IMR-90 (cell line): Measurements from ENCODE around the gene IL11RA.

Source experiments
- CHD1 ChIP-seq: IDR thresholded peaks from 2 replicates; pipeline ENCODE4 v1.6.1; 2012; ENCODE audit warnings: low read depth, low read length, improper control_type of control experiment
- CTCF ChIP-seq: conservative IDR thresholded peaks from 2 replicates; pipeline ENCODE4 v1.5.1; 2012; ENCODE audit warnings: mild to moderate bottlenecking, low read depth, low read length, improper control_type of control experiment
- MAZ ChIP-seq: IDR thresholded peaks from 2 replicates; pipeline ENCODE4 v1.6.1; 2012; ENCODE audit warnings: low read depth, mild to moderate bottlenecking, low read length, improper control_type of control experiment, moderate library complexity, borderline replicate concordance
- POLR2A ChIP-seq: IDR thresholded peaks from 2 replicates; pipeline ENCODE4 v1.6.1; 2012; ENCODE audit warnings: mild to moderate bottlenecking, low read depth, low read length
- RAD21 ChIP-seq: IDR thresholded peaks from 2 replicates; pipeline ENCODE4 v1.6.1; 2012; ENCODE audit warnings: low read length, improper control_type of control experiment
- RCOR1 ChIP-seq: IDR thresholded peaks from 2 replicates; pipeline ENCODE4 v1.6.1; 2012; ENCODE audit warnings: mild to moderate bottlenecking, low read length, improper control_type of control experiment; ENCODE audit not compliant: insufficient replicate concordance
- USF2 ChIP-seq: fragments of 150-350 bp; IDR thresholded peaks from 2 replicates; pipeline ENCODE4 v1.6.1; 2017; ENCODE audit warnings: mild to moderate bottlenecking, antibody characterized with exemption, low read length, low read depth

GRCh38 chr9:34642679-34643078, 9.3 kb upstream of the IL11RA start:
- TF ChIP-seq CTCF (no peak), USF2 (peak; percentile 32; the same call in 1 of the 2 replicates), RAD21 (no peak), CHD1 (no peak), MAZ (no peak), POLR2A (no peak), RCOR1 (no peak)
